HepG2 (cell line): ENCODE measurements around the gene IQSEC1. TPM values are rescaled to one million over a fixed set of nuclear protein-coding genes. Genes with fewer than 3 reads are reported as not detected.

Experiments used
- BRF2 ChIP-seq: sonication (generic); formaldehyde crosslinking; IDR thresholded peaks from 2 replicates; pipeline ENCODE4 v1.8.1; 2022; ENCODE audit warnings: mild to moderate bottlenecking, missing genetic modification reagents
- EZH2 ChIP-seq: conservative IDR thresholded peaks from 2 replicates; pipeline ENCODE4 v1.6.1; 2012; ENCODE audit warnings: mild to moderate bottlenecking, low read depth, low read length, moderate library complexity
- GLI4 ChIP-seq: sonication (generic); formaldehyde crosslinking; IDR thresholded peaks from 2 replicates; pipeline ENCODE4 v1.5.1; 2020; ENCODE audit warnings: missing genetic modification reagents, mild to moderate bottlenecking, moderate library complexity, borderline replicate concordance
- HCFC1 ChIP-seq: fragments of 150-350 bp; IDR thresholded peaks from 2 replicates; pipeline ENCODE4 v1.6.1; 2014; ENCODE audit warnings: low read depth, low read length
- HHEX ChIP-seq: IDR thresholded peaks from 2 replicates; pipeline ENCODE4 v1.6.1; 2016; ENCODE audit warnings: control low read depth
- HINFP ChIP-seq: sonication (generic); formaldehyde crosslinking; IDR thresholded peaks from 2 replicates; pipeline ENCODE4 v1.4.0; 2020; ENCODE audit warnings: low read depth, mild to moderate bottlenecking, missing genetic modification reagents
- MBNL3 ChIP-seq: fragments of 250-450 bp; sonication (Bioruptor Pico); conservative IDR thresholded peaks from 2 replicates; pipeline ENCODE4 v1.8.0; 2022; ENCODE audit warnings: mild to moderate bottlenecking, inconsistent platforms
- TERF1 ChIP-seq: sonication (generic); formaldehyde crosslinking; IDR thresholded peaks from 2 replicates; pipeline ENCODE4 v1.8.0; 2022; ENCODE audit warnings: mild to moderate bottlenecking, missing genetic modification reagents, moderate library complexity
- ZHX2 ChIP-seq, 2 experiments: sonication (generic) in 1 of 2; formaldehyde crosslinking in 1 of 2; IDR thresholded peaks; 2 replicates each; pipeline versions ENCODE4 v1.6.1 to v1.9.0; 2014 to 2022; ENCODE audit warnings: antibody characterized with exemption in 1 of 2, borderline replicate concordance in 1 of 2, inconsistent platforms in 1 of 2, low read depth in 1 of 2, missing genetic modification reagents in 1 of 2
- ZNF142 ChIP-seq: sonication (generic); formaldehyde crosslinking; IDR thresholded peaks from 2 replicates; pipeline ENCODE4 v1.4.0; 2020; ENCODE audit warnings: missing genetic modification reagents
- ZNF335 ChIP-seq: sonication (generic); formaldehyde crosslinking; IDR thresholded peaks from 2 replicates; pipeline ENCODE4 v1.4.0; 2020; ENCODE audit warnings: missing genetic modification reagents
- polyA plus RNA-seq, 8 experiments: library from polyadenylated mRNA; depleted of rRNA in 3 of 8; stranded (reverse) in 7 of 8; unstranded in 1 of 8; fragments of >200 nt; fragmentation: Illumina TruSeq in 4 of 8; extraction: Trizol in 4 of 8; gene quantifications; 2 replicates each; pipeline versions ENCODE4 v1.2.1 to v1.2.3, GENCODE V29; 2011 to 2016; ENCODE audit warnings: low read depth in 4 of 8, missing spikeins in 1 of 8, mixed read lengths in 1 of 8; ENCODE audit not compliant: insufficient read depth in 1 of 8
- total RNA-seq, 5 experiments: library from RNA; depleted of rRNA; stranded (reverse); fragments of >200 nt; fragmentation: Illumina TruSeq; extraction: Trizol; gene quantifications; 2 replicates each; pipeline ENCODE4 v1.2.3, GENCODE V29; 2016; ENCODE audit warnings: low read depth in 1 of 5

IQSEC1 gene
- total and polyA plus RNA-seq, 2 of the 13 experiments (the other 11 are each of a cell fraction or from before 2014, with no cell fraction given), result 17.4 to 20.2 TPM

GRCh38 chr3:12992629-12993516 is 80.4 kb downstream of the IQSEC1 start (continued):
- TF ChIP-seq HCFC1, result no peak
- no peak for TF ChIP-seq TERF1 (CRISPR knock-in tag)
- no peak for TF ChIP-seq MBNL3 (CRISPR knock-in tag)
- no peak for TF ChIP-seq EZH2
- TF ChIP-seq BRF2 (CRISPR knock-in tag), result no peak
- 0 out of 2 replicates have a peak, but pooled peaks have one; percentile 25 for TF ChIP-seq HINFP (CRISPR knock-in tag)
- no peak for TF ChIP-seq HHEX (CRISPR knock-in tag)
- no peak for TF ChIP-seq ZHX2 (IDR thresholded peaks at IDR 0.05; ENCODE audit: low read depth)
- TF ChIP-seq ZHX2 (CRISPR knock-in tag; IDR thresholded peaks at IDR 0.05; ENCODE audit: borderline replicate concordance), result no peak
- no peak for TF ChIP-seq ZNF335 (CRISPR knock-in tag)
- no peak for TF ChIP-seq ZNF142 (CRISPR knock-in tag)
- no peak for TF ChIP-seq GLI4
